Measurements from ENCODE around the gene TMED8.

The TMED8 gene

GRCh38 chr14:77347751-77348150 is 29.1 kb downstream of the TMED8 start (continued):
- TF ChIP-seq, protein P1, sequence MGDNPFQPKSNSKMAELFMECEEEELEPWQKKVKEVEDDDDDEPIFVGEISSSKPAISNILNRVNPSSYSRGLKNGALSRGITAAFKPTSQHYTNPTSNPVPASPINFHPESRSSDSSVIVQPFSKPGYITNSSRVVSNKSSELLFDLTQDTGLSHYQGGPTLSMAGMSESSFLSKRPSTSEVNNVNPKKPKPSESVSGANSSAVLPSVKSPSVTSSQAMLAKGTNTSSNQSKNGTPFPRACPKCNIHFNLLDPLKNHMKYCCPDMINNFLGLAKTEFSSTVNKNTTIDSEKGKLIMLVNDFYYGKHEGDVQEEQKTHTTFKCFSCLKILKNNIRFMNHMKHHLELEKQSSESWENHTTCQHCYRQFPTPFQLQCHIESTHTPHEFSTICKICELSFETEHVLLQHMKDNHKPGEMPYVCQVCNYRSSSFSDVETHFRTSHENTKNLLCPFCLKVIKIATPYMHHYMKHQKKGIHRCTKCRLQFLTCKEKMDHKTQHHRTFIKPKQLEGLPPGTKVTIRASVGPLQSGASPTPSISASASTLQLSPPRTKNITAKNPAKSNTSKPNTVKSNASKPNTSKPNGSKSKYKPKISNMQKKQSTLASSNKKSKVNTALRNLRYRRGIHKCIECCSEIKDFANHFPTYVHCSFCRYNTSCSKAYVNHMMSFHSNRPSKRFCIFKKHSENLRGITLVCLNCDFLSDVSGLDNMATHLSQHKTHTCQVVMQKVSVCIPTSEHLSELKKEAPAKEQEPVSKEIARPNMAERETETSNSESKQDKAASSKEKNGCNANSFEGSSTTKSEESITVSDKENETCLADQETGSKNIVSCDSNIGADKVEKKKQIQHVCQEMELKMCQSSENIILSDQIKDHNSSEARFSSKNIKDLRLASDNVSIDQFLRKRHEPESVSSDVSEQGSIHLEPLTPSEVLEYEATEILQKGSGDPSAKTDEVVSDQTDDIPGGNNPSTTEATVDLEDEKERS (tag by site-specific recombination; IDR thresholded peaks at IDR 0.05), result no peak
- TF ChIP-seq ZNF398 (tag by site-specific recombination; IDR thresholded peaks at IDR 0.05) (no peak), ZNF623 (tag by site-specific recombination; IDR thresholded peaks at IDR 0.05) (no peak), ZNF48 (tag by site-specific recombination; IDR thresholded peaks at IDR 0.05) (no peak), YY1 (tag by site-specific recombination; IDR thresholded peaks at IDR 0.05) (no peak), ZNF169 (tag by site-specific recombination; IDR thresholded peaks at IDR 0.05) (no peak), ZNF23 (tag by site-specific recombination; IDR thresholded peaks at IDR 0.05; ENCODE audit: borderline replicate concordance) (no peak), ZNF366 (tag by site-specific recombination; conservative IDR thresholded peaks at IDR 0.05) (no peak), ZNF132 (tag by site-specific recombination; IDR thresholded peaks at IDR 0.05; ENCODE audit: borderline replicate concordance) (no peak), ZNF335 (tag by site-specific recombination; conservative IDR thresholded peaks at IDR 0.05) (no peak)

- peaks cover 19% of the 10 kb centered on the region for H3K4me1 ChIP-seq (ENCODE audit: control insufficient read depth, insufficient read depth, low read length)
- TF ChIP-seq, protein P2, sequence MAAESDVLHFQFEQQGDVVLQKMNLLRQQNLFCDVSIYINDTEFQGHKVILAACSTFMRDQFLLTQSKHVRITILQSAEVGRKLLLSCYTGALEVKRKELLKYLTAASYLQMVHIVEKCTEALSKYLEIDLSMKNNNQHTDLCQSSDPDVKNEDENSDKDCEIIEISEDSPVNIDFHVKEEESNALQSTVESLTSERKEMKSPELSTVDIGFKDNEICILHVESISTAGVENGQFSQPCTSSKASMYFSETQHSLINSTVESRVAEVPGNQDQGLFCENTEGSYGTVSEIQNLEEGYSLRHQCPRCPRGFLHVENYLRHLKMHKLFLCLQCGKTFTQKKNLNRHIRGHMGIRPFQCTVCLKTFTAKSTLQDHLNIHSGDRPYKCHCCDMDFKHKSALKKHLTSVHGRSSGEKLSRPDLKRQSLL (tag by site-specific recombination; IDR thresholded peaks at IDR 0.05), result 0 out of 2 replicates have a peak, but pooled peaks have one; percentile 18
- TF ChIP-seq, protein P3, sequence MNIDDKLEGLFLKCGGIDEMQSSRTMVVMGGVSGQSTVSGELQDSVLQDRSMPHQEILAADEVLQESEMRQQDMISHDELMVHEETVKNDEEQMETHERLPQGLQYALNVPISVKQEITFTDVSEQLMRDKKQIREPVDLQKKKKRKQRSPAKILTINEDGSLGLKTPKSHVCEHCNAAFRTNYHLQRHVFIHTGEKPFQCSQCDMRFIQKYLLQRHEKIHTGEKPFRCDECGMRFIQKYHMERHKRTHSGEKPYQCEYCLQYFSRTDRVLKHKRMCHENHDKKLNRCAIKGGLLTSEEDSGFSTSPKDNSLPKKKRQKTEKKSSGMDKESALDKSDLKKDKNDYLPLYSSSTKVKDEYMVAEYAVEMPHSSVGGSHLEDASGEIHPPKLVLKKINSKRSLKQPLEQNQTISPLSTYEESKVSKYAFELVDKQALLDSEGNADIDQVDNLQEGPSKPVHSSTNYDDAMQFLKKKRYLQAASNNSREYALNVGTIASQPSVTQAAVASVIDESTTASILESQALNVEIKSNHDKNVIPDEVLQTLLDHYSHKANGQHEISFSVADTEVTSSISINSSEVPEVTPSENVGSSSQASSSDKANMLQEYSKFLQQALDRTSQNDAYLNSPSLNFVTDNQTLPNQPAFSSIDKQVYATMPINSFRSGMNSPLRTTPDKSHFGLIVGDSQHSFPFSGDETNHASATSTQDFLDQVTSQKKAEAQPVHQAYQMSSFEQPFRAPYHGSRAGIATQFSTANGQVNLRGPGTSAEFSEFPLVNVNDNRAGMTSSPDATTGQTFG (tag by site-specific recombination; IDR thresholded peaks at IDR 0.05; ENCODE audit: borderline replicate concordance), result no peak
- H3K4me3 ChIP-seq (ENCODE audit: low read depth, low read length), result no peak overlapping the region
- ChIA-PET POLR2A (no interaction called here), CTCF (no interaction called here)
- no peaks in the 10 kb centered on the region for H3K9me3 ChIP-seq (ENCODE audit: control insufficient read depth, insufficient read depth, low read depth, low read length)
- peaks cover 3 to 21% of the 10 kb centered on the region in 2 experiments; a peak in 2 of 3 replicates for H3K36me3 ChIP-seq (ENCODE audit: control insufficient read depth in 2 of 2, insufficient read depth in 1 of 2, low read length in 2 of 2)
- no peak overlapping the region for H3K27ac ChIP-seq (ENCODE audit: extremely low read depth, low read depth, low read length)
Measured at GRCh38 chr14:77346495-77346894, 30.4 kb downstream of the TMED8 start.

DNA sequence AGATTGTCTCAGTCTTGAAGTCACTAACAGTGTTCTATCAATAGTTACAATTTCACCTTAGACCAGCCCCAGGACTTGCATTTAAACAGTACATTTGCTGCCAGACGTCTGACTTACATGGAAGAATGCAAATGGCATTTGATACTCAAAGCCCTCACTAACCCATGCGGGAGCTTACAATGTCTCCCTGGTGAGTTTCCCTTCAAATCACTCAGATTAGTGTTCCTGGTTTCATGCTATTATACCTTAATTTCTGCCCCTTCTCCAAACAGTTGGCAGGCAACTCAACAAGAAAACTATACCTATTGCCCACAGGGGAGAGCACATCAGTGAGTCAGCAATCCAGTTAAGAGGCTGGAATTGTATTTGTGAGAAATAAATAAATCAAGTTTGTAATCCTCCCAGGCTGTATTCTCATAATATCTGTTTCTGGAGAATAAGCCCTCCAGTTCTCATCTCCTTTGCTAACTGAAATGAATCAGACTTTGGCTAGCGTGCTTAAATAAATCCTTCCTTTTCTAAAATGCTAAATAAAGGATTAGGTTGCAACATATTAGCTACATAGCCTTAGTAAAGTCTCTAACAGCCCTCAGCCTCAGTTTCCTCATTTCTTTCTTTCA is 32.4 kb downstream of the TMED8 start:
- Histone ChIP-seq H3K9me3 (ENCODE audit: control insufficient read depth, insufficient read depth, low read depth, low read length) (no peaks in the 10 kb centered on the region), H3K36me3 (ENCODE audit: control insufficient read depth in 2 of 2, insufficient read depth in 1 of 2, low read length in 2 of 2) (peaks cover 0 to 34% of the 10 kb centered on the region in 2 experiments; a peak in 1 of 3 replicates), H3K27ac (ENCODE audit: extremely low read depth, low read depth, low read length) (no peak overlapping the region; the same call in 1 of the 2 replicates), H3K4me3 (ENCODE audit: low read depth, low read length) (no peak overlapping the region), H3K4me1 (ENCODE audit: control insufficient read depth, insufficient read depth, low read length) (peaks cover 19% of the 10 kb centered on the region)
- CTCF ChIA-PET, result interaction anchor here (0.6 to 1.0 kb wide), 2 partner anchors 9 to 43 kb away, joined by 3 to 4 read pairs; no protein-coding TSS in a partner anchor
- POLR2A ChIA-PET, result interaction anchor here (1.0 kb wide), 1 partner anchor 32 kb away, joined by 3 read pairs; the partner anchor contains the start of genes SAMD15 and TMED8
- TF ChIP-seq ZBTB10 (tag by site-specific recombination; IDR thresholded peaks at IDR 0.05) (no peak), PRDM6 (tag by site-specific recombination; IDR thresholded peaks at IDR 0.05) (peak; percentile 76), BCL11B (tag by site-specific recombination; IDR thresholded peaks at IDR 0.05; ENCODE audit: low read depth) (no peak), ZNF626 (tag by site-specific recombination; IDR thresholded peaks at IDR 0.05) (no peak), GLIS1 (tag by site-specific recombination; IDR thresholded peaks at IDR 0.05) (no peak)
